ENCODE data around the gene LSM3.

The LSM3 gene

DNA sequence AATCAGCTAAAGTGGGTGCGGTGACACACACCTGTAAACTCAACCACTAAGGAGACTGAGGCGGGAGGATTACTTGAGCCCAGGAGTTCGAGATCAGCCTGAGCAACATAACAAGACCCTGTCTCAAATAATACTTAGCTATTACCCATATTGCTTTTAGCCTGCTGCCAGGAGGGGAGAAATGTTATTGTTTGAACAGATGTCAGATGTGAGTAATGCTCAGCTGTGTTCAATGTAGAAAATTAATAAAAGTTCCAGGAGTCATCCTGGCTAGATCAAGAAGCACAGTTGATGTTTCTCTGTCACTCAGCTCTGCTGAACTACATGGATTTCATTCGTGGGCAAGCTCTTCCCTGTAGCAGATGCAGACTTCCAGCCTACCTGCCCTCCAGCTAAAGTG, 22.2 kb downstream of the LSM3 start:
- DNase-seq (ENCODE audit: low read depth), result no peak

DNA sequence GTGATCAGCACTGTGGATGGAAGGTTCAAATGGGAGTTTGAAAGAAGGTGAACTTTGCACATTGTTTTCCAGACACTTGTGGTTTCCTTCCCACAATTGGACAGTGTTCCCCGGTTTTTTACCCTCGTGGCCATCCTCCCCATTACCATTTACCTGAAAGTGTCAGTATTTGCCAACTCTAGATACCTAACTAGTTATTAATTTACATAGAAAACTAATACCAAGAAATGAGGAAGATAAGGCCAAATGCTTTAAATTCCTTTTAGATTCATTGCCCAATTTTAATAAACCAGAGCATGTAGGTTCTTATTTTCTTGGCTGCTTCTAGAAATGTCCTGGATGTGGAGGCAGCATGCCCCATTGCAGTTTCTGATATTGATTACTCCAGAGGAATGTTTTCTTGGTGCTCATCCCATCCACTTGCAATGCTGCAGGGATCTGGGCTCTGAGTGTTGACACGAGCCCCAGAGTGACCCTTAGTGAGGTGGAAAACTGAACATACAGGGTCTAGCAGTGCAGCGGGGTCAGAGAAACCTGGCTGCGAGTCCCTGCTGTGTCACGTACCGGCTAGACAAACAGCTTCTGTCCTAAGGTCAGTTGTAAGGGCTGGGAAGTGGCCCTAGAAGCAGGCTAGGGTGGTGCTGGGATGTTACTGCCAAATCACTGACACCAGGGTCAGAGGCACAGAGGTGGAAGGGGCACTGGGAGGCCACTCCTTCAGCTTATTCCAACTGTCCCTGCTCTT, 23.5 kb downstream of the LSM3 start:
- no peak for DNase-seq (ENCODE audit: low read depth)

DNA sequence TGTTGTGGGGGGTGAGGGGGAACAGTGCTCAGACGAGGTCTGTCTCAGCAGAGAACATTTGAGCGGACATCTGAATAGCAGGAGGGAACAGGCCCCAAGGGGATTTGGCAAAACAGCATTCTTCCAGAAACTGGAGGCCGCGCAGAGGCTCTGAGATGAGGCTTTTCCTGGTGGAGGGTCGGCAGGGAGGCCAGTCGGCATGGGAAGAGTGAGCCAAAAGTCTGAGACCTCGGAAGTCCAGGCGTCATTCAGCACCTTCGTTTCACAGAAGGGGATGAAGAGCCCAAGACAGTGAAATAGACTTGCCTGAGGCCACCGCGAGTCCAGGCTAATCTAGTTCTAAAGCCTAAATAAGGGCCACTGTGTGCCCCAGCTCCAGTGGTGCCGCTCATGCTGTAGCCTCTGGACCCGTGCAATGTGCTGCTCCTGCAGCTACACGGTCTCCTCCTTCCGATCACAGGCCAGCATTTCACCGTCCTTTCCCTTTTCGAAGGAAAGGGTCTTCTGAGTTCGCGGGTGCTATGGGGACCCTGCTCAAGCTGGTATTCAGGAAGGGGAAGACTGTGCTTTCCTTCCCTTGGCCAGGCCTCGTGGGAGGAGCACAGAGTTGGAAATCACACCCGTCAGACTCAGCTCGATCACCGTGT, 24.4 kb downstream of the LSM3 start:
- DNase-seq (ENCODE audit: low read depth), result no peak

GRCh38 chr3:14203521-14204079, 25.0 kb downstream of the LSM3 start:
- no peak for DNase-seq (ENCODE audit: low read depth)

GRCh38 chr3:14204515-14205284, 26.1 kb downstream of the LSM3 start:
- no peak for DNase-seq (ENCODE audit: low read depth)

- no peak for DNase-seq (ENCODE audit: low read depth)
These were observed 28.0 kb downstream of the LSM3 start for GRCh38 chr3:14206548-14207177.

DNA sequence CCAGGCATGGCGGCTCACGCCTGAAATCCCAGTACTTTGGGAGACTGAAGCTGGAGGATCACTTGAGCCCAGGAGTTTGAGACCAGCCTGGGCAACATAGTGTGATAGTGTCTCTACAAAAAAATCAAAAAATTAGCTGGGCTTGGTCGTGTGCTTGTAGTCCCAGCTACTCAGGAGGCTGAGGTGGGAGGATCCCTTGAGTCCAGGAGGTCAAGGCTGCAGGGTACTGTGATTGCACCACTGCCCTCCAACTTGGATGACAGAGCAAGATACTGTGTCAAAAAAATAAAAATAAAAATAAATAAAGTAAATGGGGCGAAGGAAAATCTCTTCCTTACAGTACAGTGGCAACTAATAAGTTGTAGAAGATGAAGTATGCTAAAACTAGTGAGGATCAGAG, 29.6 kb downstream of the LSM3 start:
- DNase-seq (ENCODE audit: low read depth), result no peak

GRCh38 chr3:14208977-14209394, 30.4 kb downstream of the LSM3 start:
- DNase-seq (ENCODE audit: low read depth), result no peak

DNA sequence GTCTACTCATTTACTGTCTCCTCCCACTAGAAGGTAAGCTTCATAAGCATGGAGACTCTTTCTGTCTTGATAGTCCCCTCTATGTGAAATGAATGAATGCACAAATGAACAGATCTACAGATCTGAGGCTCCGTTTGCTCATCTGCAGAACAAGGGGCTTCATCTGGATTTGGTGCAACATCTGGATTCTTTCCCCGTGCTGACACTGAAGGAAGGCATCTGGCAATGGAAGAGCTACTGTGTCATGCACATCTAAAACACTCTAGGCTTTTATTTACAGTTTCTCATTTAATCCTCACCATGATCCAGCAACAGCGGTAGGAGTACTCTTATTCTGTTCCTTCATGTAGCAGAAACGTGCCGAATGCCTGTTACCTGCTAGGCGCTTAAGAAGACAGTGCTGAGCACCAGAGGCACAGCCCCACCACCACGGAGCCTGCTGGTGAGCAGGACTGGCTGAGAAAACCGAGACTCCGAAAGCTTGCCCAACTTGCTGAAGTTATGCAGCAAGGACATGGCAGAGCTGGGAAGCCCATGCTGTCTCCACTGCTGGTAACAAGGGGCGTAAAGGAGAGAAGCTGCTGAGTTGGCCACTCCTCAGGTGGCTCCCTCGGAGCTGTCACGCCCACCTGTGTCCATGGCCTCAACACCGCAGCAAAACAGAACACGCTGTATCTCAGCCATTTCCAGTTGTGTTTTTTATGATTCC, 31.1 kb downstream of the LSM3 start:
- no peak for DNase-seq (ENCODE audit: low read depth)

- DNase-seq (ENCODE audit: low read depth), result no peak
These were observed 31.7 kb downstream of the LSM3 start for GRCh38 chr3:14210290-14210688.

- no peak for DNase-seq (ENCODE audit: low read depth)
These were observed 32.4 kb downstream of the LSM3 start for GRCh38 chr3:14210843-14211594.

DNA sequence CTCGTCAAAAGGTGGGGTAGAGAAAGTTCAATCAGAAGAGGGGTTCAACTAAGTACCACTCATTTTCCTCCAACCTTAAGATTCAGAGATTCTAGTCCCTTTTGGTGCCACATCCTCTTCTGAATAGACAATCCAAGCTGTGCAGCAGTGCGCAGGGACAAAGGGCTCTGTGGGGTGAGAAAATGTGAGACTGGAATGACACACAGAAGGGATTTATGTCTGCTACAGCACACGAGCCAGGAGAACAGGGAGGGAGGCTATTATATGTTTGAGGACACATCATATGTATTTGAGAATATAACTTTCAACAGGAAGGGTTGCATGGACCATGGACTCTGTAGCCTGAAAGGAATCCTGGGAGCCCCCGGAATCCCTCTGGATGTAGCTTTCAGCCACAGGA, 33.0 kb downstream of the LSM3 start:
- DNase-seq (ENCODE audit: low read depth), result no peak

- DNase-seq (ENCODE audit: low read depth), result no peak
These were observed 33.4 kb downstream of the LSM3 start for GRCh38 chr3:14212032-14212431.

DNA sequence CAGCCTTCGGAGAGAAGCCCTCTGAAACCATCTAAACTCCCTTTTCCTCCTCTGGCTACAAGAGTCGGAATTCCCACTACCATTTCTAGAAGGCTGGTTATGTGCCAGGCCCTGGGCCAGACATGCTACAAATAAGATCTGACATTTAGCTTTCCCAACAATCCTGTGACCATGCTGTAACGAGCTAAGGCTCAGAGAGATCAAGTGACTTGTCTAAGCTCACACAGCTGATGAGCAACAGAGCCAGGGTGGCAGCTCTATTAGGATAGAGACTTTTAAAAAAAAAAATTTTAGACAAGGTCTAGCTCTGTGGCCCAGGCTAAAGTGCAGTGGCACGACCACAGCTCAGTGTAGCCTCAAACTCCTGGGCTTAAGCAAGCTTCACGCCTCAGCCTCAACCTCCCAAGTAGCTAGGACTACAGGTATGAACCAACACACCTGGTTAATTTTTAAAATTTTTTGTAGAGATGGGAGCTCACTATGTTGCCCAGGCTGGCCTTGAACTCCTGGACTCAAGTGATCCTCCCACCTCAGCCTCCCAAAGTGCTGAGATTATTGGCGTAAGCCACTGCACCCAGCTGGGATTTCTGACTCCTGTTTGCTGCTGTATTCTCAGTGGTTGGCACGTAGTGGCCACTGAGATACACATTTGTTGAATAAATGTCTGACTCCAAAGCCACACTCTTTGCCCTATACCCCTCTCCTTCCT, 34.6 kb downstream of the LSM3 start:
- DNase-seq (ENCODE audit: low read depth), result no peak

- no peak for DNase-seq (ENCODE audit: low read depth)
These were observed 36.1 kb downstream of the LSM3 start for GRCh38 chr3:14214764-14215163.

DNA sequence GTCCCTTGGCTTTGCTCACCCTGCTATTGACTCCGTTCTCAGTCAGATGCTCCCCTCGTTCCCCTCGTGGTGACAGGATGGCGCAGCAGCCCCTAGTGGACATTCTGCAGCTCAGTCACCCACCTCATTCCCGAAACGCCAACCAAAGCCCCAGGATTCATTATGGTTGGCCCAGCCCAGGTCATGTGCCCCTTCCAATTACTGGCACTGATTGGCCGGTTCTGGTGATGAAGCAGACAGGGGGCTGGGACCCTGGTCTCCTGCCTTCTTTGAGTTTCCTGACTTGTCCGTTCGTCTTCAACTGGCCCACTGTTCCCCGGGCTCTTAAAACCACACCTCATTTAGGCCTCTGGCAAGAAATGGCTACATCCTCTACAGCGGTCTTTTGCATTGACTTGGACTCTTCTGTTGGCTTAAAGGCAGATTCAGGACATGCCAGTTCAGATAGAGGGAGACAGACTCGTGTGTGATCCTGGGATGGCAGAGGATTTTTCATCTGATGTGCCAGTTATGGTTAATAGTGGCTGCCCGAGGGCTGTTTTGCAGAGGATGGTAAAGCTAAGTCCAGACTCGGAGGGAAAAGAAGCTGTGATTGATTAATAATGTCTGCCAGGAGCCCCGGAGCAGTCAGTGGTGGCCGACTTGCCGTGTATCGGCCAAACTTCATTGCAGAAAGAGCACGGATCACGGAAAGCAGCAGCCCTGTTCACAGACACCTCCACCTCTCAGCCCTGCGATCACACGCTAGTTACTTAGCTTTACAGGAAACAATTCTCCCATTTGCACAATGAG, 37.8 kb downstream of the LSM3 start:
- DNase-seq (ENCODE audit: low read depth), result no peak

- DNase-seq (ENCODE audit: low read depth), result no peak
These were observed 39.7 kb downstream of the LSM3 start for GRCh38 chr3:14218355-14218754.

DNA sequence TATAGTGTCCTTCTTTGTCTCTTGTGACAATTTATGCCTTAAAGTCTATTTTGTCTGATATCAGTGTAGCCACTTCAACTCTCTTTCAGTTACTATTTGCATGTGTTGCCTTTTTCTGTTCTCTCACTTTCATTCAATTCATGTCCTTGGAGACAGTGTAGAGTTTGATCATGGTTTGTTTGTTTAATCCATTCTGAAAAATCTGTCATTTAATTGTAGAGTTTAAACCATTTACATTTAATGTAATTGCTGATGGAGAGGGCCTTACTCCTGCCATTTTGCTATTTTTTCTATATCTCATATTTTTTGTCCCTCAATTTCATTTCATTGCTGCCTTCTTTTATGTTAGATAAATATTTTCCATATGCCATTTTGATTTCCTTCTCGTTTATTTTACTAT, 42.3 kb downstream of the LSM3 start:
- DNase-seq (ENCODE audit: low read depth), result no peak

DNA sequence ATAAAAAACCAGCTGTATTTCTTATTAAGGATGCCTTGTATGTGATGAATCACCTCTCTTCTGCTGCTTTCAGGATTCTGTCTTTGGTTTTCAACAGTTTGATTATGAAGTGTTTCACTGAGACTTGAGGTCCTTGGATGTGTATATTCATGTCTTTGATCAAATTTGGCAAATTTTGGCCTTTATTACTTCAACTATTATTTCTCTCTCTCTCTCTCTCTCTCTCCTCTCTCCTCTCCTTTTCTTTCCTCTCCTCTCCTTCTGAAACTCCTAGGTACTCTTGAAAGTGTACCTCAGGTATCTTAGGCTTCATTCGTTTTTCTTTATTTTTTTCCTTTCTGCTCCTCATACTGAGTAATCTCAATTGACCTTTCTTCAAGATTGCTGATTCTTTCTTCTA, 43.3 kb downstream of the LSM3 start:
- DNase-seq (ENCODE audit: low read depth), result no peak

Data from stimulated activated CD8-positive, alpha-beta memory T cell treated with anti-CD3 and anti-CD28 coated beads, Interleukin-15, amount 100 ng/mL, for 24 hours (primary cell).